ENCODE results near the gene KRT8.

Gene KRT8

DNA sequence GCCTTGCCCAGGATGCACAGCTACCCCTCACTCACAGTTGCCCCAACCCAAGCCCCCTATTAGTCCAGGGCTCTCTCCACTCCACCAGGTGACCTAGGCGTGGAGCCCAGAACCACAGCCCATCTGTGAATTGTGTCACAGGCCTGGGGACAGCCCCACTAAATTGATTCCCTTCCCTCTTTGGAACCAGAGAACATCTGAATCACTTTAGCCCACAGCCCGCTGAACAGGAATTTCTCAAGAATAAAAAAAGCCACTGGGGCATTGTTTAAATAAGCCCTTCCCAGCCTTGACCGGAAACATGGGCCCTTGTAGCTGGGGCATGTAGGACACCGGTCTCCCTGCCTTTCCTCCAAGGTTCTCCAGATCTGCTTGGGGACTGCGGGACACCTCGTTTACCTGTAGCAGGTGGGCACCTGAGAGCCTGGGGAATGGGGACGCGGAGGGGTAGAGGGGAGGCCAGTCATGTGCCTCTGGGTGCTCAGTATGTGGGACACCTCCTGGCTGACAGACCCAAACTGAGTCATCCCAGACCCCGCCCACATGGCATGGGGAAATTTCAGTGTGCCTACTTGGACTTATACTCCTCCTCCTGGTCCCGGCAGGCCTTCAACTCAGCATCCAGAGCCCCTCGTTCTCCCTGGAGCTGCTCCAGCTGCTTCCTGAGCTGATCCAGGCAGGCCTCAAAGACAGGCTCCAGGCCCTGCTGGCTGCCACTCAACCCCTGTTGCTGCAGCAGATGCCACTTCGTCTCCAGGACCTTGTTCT, 57.4 kb downstream of the KRT8 start:
- no peak for DNase-seq (ENCODE audit: low read depth)

All from non-pigmented ciliary epithelial cell (primary cell).